Measurements from ENCODE around the gene SQSTM1. TPM values are rescaled to one million over a fixed set of nuclear protein-coding genes. Genes with fewer than 3 reads are reported as not detected.
"Not testable (repeated sequence)": the region's sequence is repeated elsewhere in the genome, so short reads cannot be mapped to it uniquely, and the experiment has no call there.

SQSTM1 gene
- total RNA-seq, 1 experiment from 2014 or later: 1,203 TPM

GRCh38 chr5:179834871-179835270 is 14.2 kb downstream of the SQSTM1 start:
- in situ Hi-C loops (cut with HindIII; ENCODE audit: low pct_unique_long_range_greater_than_20kb, low sequenced_read_pairs); DNase-seq (ENCODE audit: low read depth): not testable (repeated sequence)

GRCh38 chr5:179836225-179837019 is 15.7 kb downstream of the SQSTM1 start:
- peak; percentile 70 for DNase-seq (ENCODE audit: low read depth)
- in situ Hi-C loops (cut with HindIII; ENCODE audit: low pct_unique_long_range_greater_than_20kb, low sequenced_read_pairs): no loop called here

GRCh38 chr5:179837076-179838011 is 16.6 kb downstream of the SQSTM1 start:
- in situ Hi-C loops (cut with HindIII; ENCODE audit: low pct_unique_long_range_greater_than_20kb, low sequenced_read_pairs): no loop called here
- peak; percentile 60 for DNase-seq (ENCODE audit: low read depth)

GRCh38 chr5:179839328-179840256 is 18.9 kb downstream of the SQSTM1 start:
- DNase-seq (ENCODE audit: low read depth): peak; percentile 63
- in situ Hi-C loops (cut with HindIII; ENCODE audit: low pct_unique_long_range_greater_than_20kb, low sequenced_read_pairs): no loop called here

GRCh38 chr5:179840321-179840720 is 19.6 kb downstream of the SQSTM1 start:
- no peak for DNase-seq (ENCODE audit: low read depth)
- in situ Hi-C loops (cut with HindIII; ENCODE audit: low pct_unique_long_range_greater_than_20kb, low sequenced_read_pairs): no loop called here

- in situ Hi-C loops (cut with HindIII; ENCODE audit: low pct_unique_long_range_greater_than_20kb, low sequenced_read_pairs): no loop called here
- DNase-seq (ENCODE audit: low read depth): no peak
These were observed 20.1 kb downstream of the SQSTM1 start for GRCh38 chr5:179840766-179841165.

- in situ Hi-C loops (cut with HindIII; ENCODE audit: low pct_unique_long_range_greater_than_20kb, low sequenced_read_pairs): no loop called here
- no peak for DNase-seq (ENCODE audit: low read depth)
These were observed 20.9 kb downstream of the SQSTM1 start for GRCh38 chr5:179841621-179842020.

- in situ Hi-C loops (cut with HindIII; ENCODE audit: low pct_unique_long_range_greater_than_20kb, low sequenced_read_pairs): no loop called here
- no peak for DNase-seq (ENCODE audit: low read depth)
These were observed 32.4 kb downstream of the SQSTM1 start for GRCh38 chr5:179852993-179853547.

GRCh38 chr5:179854356-179854755 is 33.7 kb downstream of the SQSTM1 start:
- in situ Hi-C loops (cut with HindIII; ENCODE audit: low pct_unique_long_range_greater_than_20kb, low sequenced_read_pairs): no loop called here
- DNase-seq (ENCODE audit: low read depth): no peak

GRCh38 chr5:179858241-179858585 is 37.5 kb downstream of the SQSTM1 start:
- in situ Hi-C loops (cut with HindIII; ENCODE audit: low pct_unique_long_range_greater_than_20kb, low sequenced_read_pairs): no loop called here
- DNase-seq (ENCODE audit: low read depth): no peak

GRCh38 chr5:179858586-179859427 is 38.1 kb downstream of the SQSTM1 start, which contains the start of gene MRNIP:
MRNIP (minus strand) TSS chr5:179858817; CDS start chr5:179858796, 21 bp downstream.
- in situ Hi-C loops (cut with HindIII; ENCODE audit: low pct_unique_long_range_greater_than_20kb, low sequenced_read_pairs): no loop called here
- DNase-seq (ENCODE audit: low read depth): peak; percentile 94

GRCh38 chr5:179860301-179860700 is 39.6 kb downstream of the SQSTM1 start:
- no peak for DNase-seq (ENCODE audit: low read depth)
- in situ Hi-C loops (cut with HindIII; ENCODE audit: low pct_unique_long_range_greater_than_20kb, low sequenced_read_pairs): no loop called here

GRCh38 chr5:179862296-179862695 is 41.6 kb downstream of the SQSTM1 start:
- in situ Hi-C loops (cut with HindIII; ENCODE audit: low pct_unique_long_range_greater_than_20kb, low sequenced_read_pairs): no loop called here
- DNase-seq (ENCODE audit: low read depth): no peak

GRCh38 chr5:179862891-179863290 is 42.2 kb downstream of the SQSTM1 start:
- in situ Hi-C loops (cut with HindIII; ENCODE audit: low pct_unique_long_range_greater_than_20kb, low sequenced_read_pairs): no loop called here
- no peak for DNase-seq (ENCODE audit: low read depth)

GRCh38 chr5:179863449-179864085 is 42.9 kb downstream of the SQSTM1 start:
- in situ Hi-C loops (cut with HindIII; ENCODE audit: low pct_unique_long_range_greater_than_20kb, low sequenced_read_pairs): no loop called here
- no peak for DNase-seq (ENCODE audit: low read depth)

- in situ Hi-C loops (cut with HindIII; ENCODE audit: low pct_unique_long_range_greater_than_20kb, low sequenced_read_pairs): no loop called here
- DNase-seq (ENCODE audit: low read depth): no peak
These were observed 44.0 kb downstream of the SQSTM1 start for GRCh38 chr5:179864686-179865085.
